Endothelial cell (in vitro differentiated cells): Measurements from ENCODE around the gene DYSF. TPM values are rescaled to one million over a fixed set of nuclear protein-coding genes. Genes with fewer than 3 reads are reported as not detected.

Source experiments
- DNase-seq: peaks from one replicate; pipeline ENCODE4 v3.0.0; 2021; ENCODE audit warnings: low spot score
- H3K27ac Mint-ChIP-seq: one replicate; pipeline ENCODE4 v1.8.0; 2021; ENCODE audit warnings: mixed read lengths, inconsistent platforms; ENCODE audit not compliant: unreplicated experiment
- H3K27me3 Mint-ChIP-seq: one replicate; pipeline ENCODE4 v1.8.0; 2021; ENCODE audit warnings: mild to moderate bottlenecking, moderate library complexity, mixed read lengths, inconsistent platforms; ENCODE audit not compliant: unreplicated experiment
- H3K36me3 Mint-ChIP-seq: one replicate; pipeline ENCODE4 v1.8.0; 2021; ENCODE audit warnings: mild to moderate bottlenecking, low read depth, mixed read lengths, inconsistent platforms; ENCODE audit not compliant: unreplicated experiment
- H3K4me1 Mint-ChIP-seq: one replicate; pipeline ENCODE4 v1.8.0; 2021; ENCODE audit warnings: mild to moderate bottlenecking, mixed read lengths, inconsistent platforms; ENCODE audit not compliant: unreplicated experiment
- H3K4me3 Mint-ChIP-seq: one replicate; pipeline ENCODE4 v1.8.0; 2021; ENCODE audit warnings: mild to moderate bottlenecking, mixed read lengths, inconsistent platforms; ENCODE audit not compliant: unreplicated experiment
- H3K9me3 Mint-ChIP-seq: one replicate; pipeline ENCODE4 v1.8.0; 2021; ENCODE audit warnings: mixed read lengths, inconsistent platforms; ENCODE audit not compliant: unreplicated experiment
- total RNA-seq: library from RNA; stranded (reverse); fragmentation: NEBNext Ultra II Directional; extraction: Animal tissue kit (Norgen Biotek cat#: 25700); gene quantifications from one replicate; pipeline ENCODE4 v1.2.1, GENCODE V29; 2021; ENCODE audit not compliant: unreplicated experiment
- TF ChIP-seq, protein P1 (sequence below): fragments of 200-600 bp; sonication (generic); IDR thresholded peaks from one replicate; pipeline ENCODE4 v1.5.0; 2021; ENCODE audit warnings: antibody characterized with exemption; ENCODE audit not compliant: unreplicated experiment

The DYSF gene
- total RNA-seq, 1 donor from 2014 or later, result 566 TPM

DNA sequence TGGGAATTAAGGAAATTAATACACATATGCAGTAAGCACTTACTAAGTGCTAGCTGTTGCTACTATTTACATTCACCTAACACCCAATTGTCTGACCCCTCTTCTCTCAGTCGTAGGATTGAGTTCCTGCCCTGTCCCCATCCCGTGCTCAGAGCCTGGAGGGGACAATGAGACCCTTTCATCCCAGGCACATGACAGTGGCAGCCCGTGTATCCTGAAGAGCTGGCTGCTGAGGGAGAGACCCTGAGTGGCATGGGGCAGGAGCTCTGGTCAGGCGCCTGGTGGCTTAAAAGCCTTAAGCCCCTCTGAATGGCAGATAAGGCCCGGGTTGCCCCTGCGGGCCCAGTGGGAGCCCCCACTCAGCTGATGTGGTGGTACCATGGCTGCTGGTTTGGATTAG is 99.0 kb downstream of the DYSF start:
- TF ChIP-seq, protein P1, sequence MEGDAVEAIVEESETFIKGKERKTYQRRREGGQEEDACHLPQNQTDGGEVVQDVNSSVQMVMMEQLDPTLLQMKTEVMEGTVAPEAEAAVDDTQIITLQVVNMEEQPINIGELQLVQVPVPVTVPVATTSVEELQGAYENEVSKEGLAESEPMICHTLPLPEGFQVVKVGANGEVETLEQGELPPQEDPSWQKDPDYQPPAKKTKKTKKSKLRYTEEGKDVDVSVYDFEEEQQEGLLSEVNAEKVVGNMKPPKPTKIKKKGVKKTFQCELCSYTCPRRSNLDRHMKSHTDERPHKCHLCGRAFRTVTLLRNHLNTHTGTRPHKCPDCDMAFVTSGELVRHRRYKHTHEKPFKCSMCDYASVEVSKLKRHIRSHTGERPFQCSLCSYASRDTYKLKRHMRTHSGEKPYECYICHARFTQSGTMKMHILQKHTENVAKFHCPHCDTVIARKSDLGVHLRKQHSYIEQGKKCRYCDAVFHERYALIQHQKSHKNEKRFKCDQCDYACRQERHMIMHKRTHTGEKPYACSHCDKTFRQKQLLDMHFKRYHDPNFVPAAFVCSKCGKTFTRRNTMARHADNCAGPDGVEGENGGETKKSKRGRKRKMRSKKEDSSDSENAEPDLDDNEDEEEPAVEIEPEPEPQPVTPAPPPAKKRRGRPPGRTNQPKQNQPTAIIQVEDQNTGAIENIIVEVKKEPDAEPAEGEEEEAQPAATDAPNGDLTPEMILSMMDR, result no peak
- H3K9me3 Mint-ChIP-seq, result no peaks in the 10 kb centered on the region
- peak overlapping the region; percentile 13 for H3K27ac Mint-ChIP-seq
- H3K36me3 Mint-ChIP-seq, result peaks cover 62% of the 10 kb centered on the region
- peaks cover 9% of the 10 kb centered on the region for H3K4me1 Mint-ChIP-seq
- DNase-seq, result no peak
- H3K4me3 Mint-ChIP-seq, result no peak overlapping the region
- peaks cover 27% of the 10 kb centered on the region for H3K27me3 Mint-ChIP-seq

DNA sequence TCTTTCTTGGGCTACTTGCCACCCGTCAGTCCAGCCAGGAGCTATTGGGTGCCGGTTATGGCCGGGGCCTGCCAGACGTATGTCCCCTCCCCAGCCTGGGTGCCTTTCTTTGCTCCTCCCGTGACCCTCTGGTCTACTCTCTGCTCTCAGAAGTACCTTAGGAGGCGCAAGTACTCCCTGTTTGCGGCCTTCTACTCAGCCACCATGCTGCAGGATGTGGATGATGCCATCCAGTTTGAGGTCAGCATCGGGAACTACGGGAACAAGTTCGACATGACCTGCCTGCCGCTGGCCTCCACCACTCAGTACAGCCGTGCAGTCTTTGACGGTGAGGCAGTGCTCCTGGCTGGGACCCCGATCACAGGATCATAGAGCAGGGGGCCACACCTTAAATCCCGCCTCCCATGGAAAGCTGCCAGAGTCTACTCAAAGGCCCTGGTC is 99.5 kb downstream of the DYSF start:
- H3K36me3 Mint-ChIP-seq, result peaks cover 59% of the 10 kb centered on the region
- no peaks in the 10 kb centered on the region for H3K9me3 Mint-ChIP-seq
- no peak overlapping the region for H3K27ac Mint-ChIP-seq
- peaks cover 12% of the 10 kb centered on the region for H3K4me1 Mint-ChIP-seq
- H3K27me3 Mint-ChIP-seq, result peaks cover 31% of the 10 kb centered on the region
- H3K4me3 Mint-ChIP-seq, result no peak overlapping the region
- DNase-seq, result no peak
- TF ChIP-seq, protein P1, result no peak

DNA sequence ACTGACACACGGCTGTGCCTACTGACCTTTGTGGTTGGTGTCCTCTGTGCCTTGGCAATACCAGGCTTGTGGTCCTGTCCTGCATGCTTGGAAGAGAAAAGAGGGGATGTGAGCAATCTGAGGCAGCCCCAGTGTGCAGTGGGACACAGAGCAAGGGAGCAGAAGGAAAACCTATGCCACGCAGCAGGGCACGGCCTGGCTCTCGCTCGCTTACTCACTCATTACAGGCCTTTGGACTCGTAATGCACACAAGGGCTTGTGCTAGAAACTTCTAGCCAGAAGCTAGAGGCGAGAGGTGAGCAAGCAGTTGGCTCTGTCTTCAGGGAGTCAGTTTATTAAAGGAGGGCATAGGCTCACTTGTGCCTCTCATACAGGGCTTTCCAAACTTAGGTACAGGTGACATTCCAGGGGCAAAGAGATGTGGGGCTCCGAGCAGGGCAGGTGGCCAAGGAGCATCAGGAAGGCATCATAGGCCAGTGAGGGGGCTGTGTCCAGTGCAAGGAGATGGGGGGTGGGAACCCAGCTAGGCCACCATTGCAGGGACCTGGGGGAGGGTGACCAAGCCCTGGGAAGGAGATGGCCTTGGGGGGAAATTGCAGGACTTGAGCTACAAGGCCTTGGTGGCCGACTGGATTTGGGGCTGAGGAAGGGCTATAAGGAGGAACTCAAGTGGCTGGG is 100.8 kb downstream of the DYSF start:
- Mint-ChIP-seq H3K27ac (peak overlapping the region; percentile 48), H3K36me3 (peaks cover 50% of the 10 kb centered on the region), H3K9me3 (no peaks in the 10 kb centered on the region), H3K4me1 (peaks cover 18% of the 10 kb centered on the region), H3K4me3 (peak overlapping the region; percentile 72), H3K27me3 (peaks cover 33% of the 10 kb centered on the region)
- TF ChIP-seq, protein P1, result no peak
- no peak for DNase-seq

DNA sequence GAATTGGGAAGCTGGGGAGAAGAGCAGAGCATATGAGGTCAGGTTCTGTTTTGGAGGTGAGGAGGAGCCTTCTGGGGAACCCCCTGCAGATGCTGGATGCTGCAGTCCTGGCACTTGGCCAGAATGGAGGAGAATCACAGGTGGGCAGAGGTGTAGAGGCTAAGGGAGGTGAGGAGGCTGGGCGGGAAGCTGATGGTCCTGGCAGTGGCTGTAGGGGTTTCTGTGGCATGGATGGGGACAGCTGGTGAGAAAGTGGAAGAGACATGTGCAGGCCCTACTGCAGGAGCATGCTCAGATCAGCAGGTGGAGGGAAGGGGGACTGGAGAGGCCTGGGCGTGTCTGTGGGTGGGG is 101.3 kb downstream of the DYSF start:
- H3K27ac Mint-ChIP-seq, result peak overlapping the region; percentile 48
- TF ChIP-seq, protein P1, result no peak
- H3K4me3 Mint-ChIP-seq, result peak overlapping the region; percentile 72
- H3K36me3 Mint-ChIP-seq, result peaks cover 51% of the 10 kb centered on the region
- peaks cover 22% of the 10 kb centered on the region for H3K4me1 Mint-ChIP-seq
- peaks cover 35% of the 10 kb centered on the region for H3K27me3 Mint-ChIP-seq
- no peak for DNase-seq
- no peaks in the 10 kb centered on the region for H3K9me3 Mint-ChIP-seq

DNA sequence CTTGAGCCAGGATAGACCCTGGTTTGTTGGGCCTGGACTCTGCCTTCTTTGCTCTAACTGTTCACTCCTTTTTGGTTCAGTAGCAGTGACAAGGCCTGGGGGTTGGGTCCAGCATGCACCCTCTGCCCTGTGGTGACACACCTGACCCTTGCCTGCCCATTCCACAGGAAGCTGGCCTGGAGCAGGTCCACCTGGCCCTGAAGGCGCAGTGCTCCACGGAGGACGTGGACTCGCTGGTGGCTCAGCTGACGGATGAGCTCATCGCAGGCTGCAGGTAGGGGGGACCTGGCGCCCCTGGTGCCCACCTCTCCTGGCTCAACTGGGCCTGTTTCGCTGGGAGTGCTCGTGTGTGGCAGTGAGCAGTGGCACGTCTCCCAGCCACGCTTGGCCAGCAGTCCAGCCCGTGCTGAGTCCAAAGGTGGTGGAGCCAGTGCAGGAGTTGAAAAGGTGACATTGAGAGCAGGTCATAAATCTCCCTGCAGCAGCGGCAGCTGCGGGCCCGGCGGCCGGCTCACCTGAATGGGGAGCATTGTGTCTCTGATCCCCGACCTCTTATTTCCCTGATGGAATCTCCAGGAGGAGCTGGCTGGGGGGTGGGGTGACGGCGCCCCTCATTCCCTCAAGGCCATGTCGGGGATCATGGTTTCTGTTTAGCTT is 102.6 kb downstream of the DYSF start:
- DNase-seq, result no peak
- TF ChIP-seq, protein P1, result no peak
- Mint-ChIP-seq H3K27me3 (peaks cover 32% of the 10 kb centered on the region), H3K27ac (no peak overlapping the region), H3K9me3 (no peaks in the 10 kb centered on the region), H3K36me3 (peaks cover 43% of the 10 kb centered on the region), H3K4me3 (no peak overlapping the region), H3K4me1 (peaks cover 22% of the 10 kb centered on the region)
